ENCODE data around the gene DDOST. TPM values are rescaled to one million over a fixed set of nuclear protein-coding genes. Genes with fewer than 3 reads are reported as not detected.

DDOST gene
- polyA plus RNA-seq, 1 of the 3 experiments (the other 2 are of a cell fraction): 602 TPM

DNA sequence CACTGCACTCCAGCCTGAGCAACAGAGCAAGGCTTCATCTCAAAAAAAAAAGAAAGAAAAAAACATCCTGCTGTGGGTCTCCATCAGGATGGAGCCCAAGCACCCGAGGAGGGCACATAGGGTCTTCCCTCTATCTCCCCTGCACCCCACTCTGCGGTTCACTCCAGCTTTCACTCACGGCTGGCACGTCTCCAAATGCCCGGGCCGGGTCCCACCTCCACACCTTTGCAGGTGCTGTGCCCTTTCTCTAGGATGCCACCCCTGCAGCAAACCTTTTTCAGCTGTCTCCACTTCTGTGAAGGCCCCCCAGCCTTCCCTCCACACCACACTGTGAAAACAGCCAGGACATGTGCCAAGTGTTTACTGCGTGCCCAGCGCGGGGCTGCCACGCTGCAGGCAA is 22.4 kb upstream of the DDOST start:
- H3K4me3 ChIP-seq (ENCODE audit: low read depth in 2 of 2, low read length in 1 of 2): no peak overlapping the region
- DNase-seq: no peak
- CTCF ChIA-PET: interaction anchor here (0.9 to 1.2 kb wide), 2 partner anchors 13 to 22 kb away, joined by 3 read pairs; partner anchors contain the start of gene DDOST
- TF ChIP-seq, protein P1, sequence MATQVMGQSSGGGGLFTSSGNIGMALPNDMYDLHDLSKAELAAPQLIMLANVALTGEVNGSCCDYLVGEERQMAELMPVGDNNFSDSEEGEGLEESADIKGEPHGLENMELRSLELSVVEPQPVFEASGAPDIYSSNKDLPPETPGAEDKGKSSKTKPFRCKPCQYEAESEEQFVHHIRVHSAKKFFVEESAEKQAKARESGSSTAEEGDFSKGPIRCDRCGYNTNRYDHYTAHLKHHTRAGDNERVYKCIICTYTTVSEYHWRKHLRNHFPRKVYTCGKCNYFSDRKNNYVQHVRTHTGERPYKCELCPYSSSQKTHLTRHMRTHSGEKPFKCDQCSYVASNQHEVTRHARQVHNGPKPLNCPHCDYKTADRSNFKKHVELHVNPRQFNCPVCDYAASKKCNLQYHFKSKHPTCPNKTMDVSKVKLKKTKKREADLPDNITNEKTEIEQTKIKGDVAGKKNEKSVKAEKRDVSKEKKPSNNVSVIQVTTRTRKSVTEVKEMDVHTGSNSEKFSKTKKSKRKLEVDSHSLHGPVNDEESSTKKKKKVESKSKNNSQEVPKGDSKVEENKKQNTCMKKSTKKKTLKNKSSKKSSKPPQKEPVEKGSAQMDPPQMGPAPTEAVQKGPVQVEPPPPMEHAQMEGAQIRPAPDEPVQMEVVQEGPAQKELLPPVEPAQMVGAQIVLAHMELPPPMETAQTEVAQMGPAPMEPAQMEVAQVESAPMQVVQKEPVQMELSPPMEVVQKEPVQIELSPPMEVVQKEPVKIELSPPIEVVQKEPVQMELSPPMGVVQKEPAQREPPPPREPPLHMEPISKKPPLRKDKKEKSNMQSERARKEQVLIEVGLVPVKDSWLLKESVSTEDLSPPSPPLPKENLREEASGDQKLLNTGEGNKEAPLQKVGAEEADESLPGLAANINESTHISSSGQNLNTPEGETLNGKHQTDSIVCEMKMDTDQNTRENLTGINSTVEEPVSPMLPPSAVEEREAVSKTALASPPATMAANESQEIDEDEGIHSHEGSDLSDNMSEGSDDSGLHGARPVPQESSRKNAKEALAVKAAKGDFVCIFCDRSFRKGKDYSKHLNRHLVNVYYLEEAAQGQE (IDR thresholded peaks at IDR 0.05; ENCODE audit: low read depth, low read length): no peak
- TF ChIP-seq POLR2AphosphoS5 (IDR thresholded peaks at IDR 0.05; ENCODE audit: low read depth, low read length) (no peak), EP300 (IDR thresholded peaks at IDR 0.05; ENCODE audit: borderline replicate concordance in 1 of 2, low read depth in 1 of 2, low read length in 1 of 2) (no peak), ELF1 (IDR thresholded peaks at IDR 0.05) (no peak), EZH2phosphoT487 (IDR thresholded peaks at IDR 0.05; ENCODE audit: borderline replicate concordance, low read depth) (no peak), NRF1 (IDR thresholded peaks at IDR 0.05; ENCODE audit: low read depth, low read length) (no peak), MEF2A (IDR thresholded peaks at IDR 0.05; ENCODE audit: borderline replicate concordance, low read depth) (no peak)
- TF ChIP-seq, protein P2, sequence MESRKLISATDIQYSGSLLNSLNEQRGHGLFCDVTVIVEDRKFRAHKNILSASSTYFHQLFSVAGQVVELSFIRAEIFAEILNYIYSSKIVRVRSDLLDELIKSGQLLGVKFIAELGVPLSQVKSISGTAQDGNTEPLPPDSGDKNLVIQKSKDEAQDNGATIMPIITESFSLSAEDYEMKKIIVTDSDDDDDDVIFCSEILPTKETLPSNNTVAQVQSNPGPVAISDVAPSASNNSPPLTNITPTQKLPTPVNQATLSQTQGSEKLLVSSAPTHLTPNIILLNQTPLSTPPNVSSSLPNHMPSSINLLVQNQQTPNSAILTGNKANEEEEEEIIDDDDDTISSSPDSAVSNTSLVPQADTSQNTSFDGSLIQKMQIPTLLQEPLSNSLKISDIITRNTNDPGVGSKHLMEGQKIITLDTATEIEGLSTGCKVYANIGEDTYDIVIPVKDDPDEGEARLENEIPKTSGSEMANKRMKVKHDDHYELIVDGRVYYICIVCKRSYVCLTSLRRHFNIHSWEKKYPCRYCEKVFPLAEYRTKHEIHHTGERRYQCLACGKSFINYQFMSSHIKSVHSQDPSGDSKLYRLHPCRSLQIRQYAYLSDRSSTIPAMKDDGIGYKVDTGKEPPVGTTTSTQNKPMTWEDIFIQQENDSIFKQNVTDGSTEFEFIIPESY (IDR thresholded peaks at IDR 0.05; ENCODE audit: borderline replicate concordance, low read depth): no peak
- H3K36me3 ChIP-seq (replicated peaks in 1 of 2; ENCODE audit: control insufficient read depth in 1 of 2, insufficient read depth in 2 of 2, low read length in 1 of 2): no peaks in the 10 kb centered on the region
- H3K9me3 ChIP-seq: no peaks in the 10 kb centered on the region
- no peaks in the 10 kb centered on the region for H3K79me2 ChIP-seq (ENCODE audit: insufficient read depth)
- H3K4me1 ChIP-seq (ENCODE audit: control insufficient read depth in 1 of 2, insufficient read depth in 2 of 2, low read depth in 1 of 2, low read length in 1 of 2): no peaks in the 10 kb centered on the region; a peak in 1 of 4 replicates
- no peak overlapping the region for H3K4me2 ChIP-seq
- H3F3A ChIP-seq (replicated peaks; ENCODE audit: insufficient read depth): no peaks in the 10 kb centered on the region
- H2AFZ ChIP-seq (ENCODE audit: low read depth): no peak overlapping the region
- POLR2A ChIA-PET: interaction anchor here (0.6 to 0.8 kb wide), 2 partner anchors 22 to 554 kb away, joined by 3 read pairs; partner anchors contain the start of gene DDOST
- WGBS (ENCODE audit: low lambda C conversion rate): 80% methylated on average over 10 of the region's 10 CpGs
- H3K9ac ChIP-seq: no peak overlapping the region
- H3K27me3 ChIP-seq (ENCODE audit: insufficient read depth): no peaks in the 10 kb centered on the region
- H3K27ac ChIP-seq (ENCODE audit: low read depth in 2 of 2, low read length in 1 of 2): no peak overlapping the region
- no peaks in the 10 kb centered on the region for H4K20me1 ChIP-seq (ENCODE audit: insufficient read depth)
- no peaks in the 10 kb centered on the region for H3K9me2 ChIP-seq

DNA sequence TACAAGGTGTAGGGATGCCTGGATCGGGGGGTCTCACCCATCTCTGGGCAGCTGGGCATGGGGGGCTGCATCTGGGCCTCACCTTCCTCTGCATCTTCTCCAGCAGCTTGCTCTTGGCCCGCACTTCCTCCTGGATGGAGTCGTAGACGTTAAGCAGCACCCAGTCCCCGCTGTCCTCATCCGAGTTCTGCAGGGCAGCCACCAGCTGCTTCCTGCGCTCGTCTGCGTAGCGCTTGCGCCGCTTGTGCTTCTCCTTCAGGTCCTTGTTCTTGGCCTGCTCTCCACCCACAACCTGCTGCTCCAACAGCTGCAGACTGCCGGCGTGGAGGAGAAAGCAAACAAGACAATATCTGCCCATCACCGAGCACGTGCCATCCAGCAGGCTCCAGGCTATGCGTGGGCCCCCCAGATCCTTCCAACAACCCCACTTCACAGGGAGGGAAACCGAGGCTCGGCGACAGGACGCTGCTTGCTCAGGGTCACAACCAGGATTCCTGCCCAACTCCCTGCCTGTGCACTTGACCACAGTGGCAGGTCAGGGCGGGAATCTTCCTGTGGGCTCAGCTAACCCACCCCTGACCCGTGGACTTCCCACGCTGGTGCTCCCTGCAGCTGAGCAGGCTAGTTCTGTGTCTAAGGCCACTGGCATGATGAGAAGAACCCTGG is 21.5 kb upstream of the DDOST start:
- 85% methylated on average over 18 of the region's 24 CpGs for WGBS (ENCODE audit: low lambda C conversion rate)
- H3K27me3 ChIP-seq (ENCODE audit: insufficient read depth): no peaks in the 10 kb centered on the region
- no peaks in the 10 kb centered on the region for H3K79me2 ChIP-seq (ENCODE audit: insufficient read depth)
- no peaks in the 10 kb centered on the region for H3K36me3 ChIP-seq (replicated peaks in 1 of 2; ENCODE audit: control insufficient read depth in 1 of 2, insufficient read depth in 2 of 2, low read length in 1 of 2)
- no peak overlapping the region for H2AFZ ChIP-seq (ENCODE audit: low read depth)
- H3K4me2 ChIP-seq: no peak overlapping the region
- no peak for DNase-seq
- no peaks in the 10 kb centered on the region for H3K9me2 ChIP-seq
- H3K4me3 ChIP-seq (ENCODE audit: low read depth in 2 of 2, low read length in 1 of 2): no peak overlapping the region
- H3K4me1 ChIP-seq (ENCODE audit: control insufficient read depth in 1 of 2, insufficient read depth in 2 of 2, low read depth in 1 of 2, low read length in 1 of 2): no peaks in the 10 kb centered on the region; a peak in 1 of 4 replicates
- CTCF ChIA-PET: no interaction called here
- H3K9me3 ChIP-seq: no peaks in the 10 kb centered on the region
- H3K9ac ChIP-seq: no peak overlapping the region
- no peaks in the 10 kb centered on the region for H4K20me1 ChIP-seq (ENCODE audit: insufficient read depth)
- no peaks in the 10 kb centered on the region for H3F3A ChIP-seq (replicated peaks; ENCODE audit: insufficient read depth)
- H3K27ac ChIP-seq (ENCODE audit: low read depth in 2 of 2, low read length in 1 of 2): no peak overlapping the region
- POLR2A ChIA-PET: no interaction called here
- no peak for TF ChIP-seq SMC3 (IDR thresholded peaks at IDR 0.05; ENCODE audit: low read depth, low read length)
- TF ChIP-seq SIN3A (IDR thresholded peaks at IDR 0.05; ENCODE audit: borderline replicate concordance, low read depth, low read length): no peak
- TF ChIP-seq, protein P3, sequence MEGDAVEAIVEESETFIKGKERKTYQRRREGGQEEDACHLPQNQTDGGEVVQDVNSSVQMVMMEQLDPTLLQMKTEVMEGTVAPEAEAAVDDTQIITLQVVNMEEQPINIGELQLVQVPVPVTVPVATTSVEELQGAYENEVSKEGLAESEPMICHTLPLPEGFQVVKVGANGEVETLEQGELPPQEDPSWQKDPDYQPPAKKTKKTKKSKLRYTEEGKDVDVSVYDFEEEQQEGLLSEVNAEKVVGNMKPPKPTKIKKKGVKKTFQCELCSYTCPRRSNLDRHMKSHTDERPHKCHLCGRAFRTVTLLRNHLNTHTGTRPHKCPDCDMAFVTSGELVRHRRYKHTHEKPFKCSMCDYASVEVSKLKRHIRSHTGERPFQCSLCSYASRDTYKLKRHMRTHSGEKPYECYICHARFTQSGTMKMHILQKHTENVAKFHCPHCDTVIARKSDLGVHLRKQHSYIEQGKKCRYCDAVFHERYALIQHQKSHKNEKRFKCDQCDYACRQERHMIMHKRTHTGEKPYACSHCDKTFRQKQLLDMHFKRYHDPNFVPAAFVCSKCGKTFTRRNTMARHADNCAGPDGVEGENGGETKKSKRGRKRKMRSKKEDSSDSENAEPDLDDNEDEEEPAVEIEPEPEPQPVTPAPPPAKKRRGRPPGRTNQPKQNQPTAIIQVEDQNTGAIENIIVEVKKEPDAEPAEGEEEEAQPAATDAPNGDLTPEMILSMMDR (IDR thresholded peaks at IDR 0.05): no peak
- TF ChIP-seq TCF12 (IDR thresholded peaks at IDR 0.05): no peak
- TF ChIP-seq, protein P2 (IDR thresholded peaks at IDR 0.05; ENCODE audit: borderline replicate concordance, low read depth): no peak
- TF ChIP-seq RXRA (IDR thresholded peaks at IDR 0.05; ENCODE audit: borderline replicate concordance, low read depth): no peak
- no peak for TF ChIP-seq FOXJ3 (CRISPR knock-in tag; IDR thresholded peaks at IDR 0.05)
- no peak for TF ChIP-seq MEF2A (IDR thresholded peaks at IDR 0.05; ENCODE audit: borderline replicate concordance, low read depth)
- no peak for TF ChIP-seq TEAD4 (IDR thresholded peaks at IDR 0.05; ENCODE audit: borderline replicate concordance, insufficient read depth)
- TF ChIP-seq JUND (IDR thresholded peaks at IDR 0.05): no peak
- TF ChIP-seq EP300 (IDR thresholded peaks at IDR 0.05; ENCODE audit: borderline replicate concordance in 1 of 2, low read depth in 1 of 2, low read length in 1 of 2): no peak
- TF ChIP-seq GATA2 (CRISPR knock-in tag; IDR thresholded peaks at IDR 0.05): no peak

Data from SK-N-SH (cell line).